Breast epithelium (tissue), 4 donors: ENCODE results near the gene ART3. TPM values are rescaled to one million over a fixed set of nuclear protein-coding genes. Genes with fewer than 3 reads are reported as not detected.

Experiments
- DNase-seq, 2 donors: peaks; one replicate each; pipeline ENCODE4 v3.0.0-alpha.2; 2019; ENCODE audit warnings: low spot score in 2 of 2
- H3K27ac ChIP-seq, 2 donors: fragments of 200-600 bp; sonication (generic) in 1 of 2; one replicate each; pipeline ENCODE4 v1.5.1; 2016 to 2019; ENCODE audit warnings: mild to moderate bottlenecking in 1 of 2
- H3K27me3 ChIP-seq, 2 donors: fragments of 200-600 bp; sonication (generic) in 1 of 2; one replicate each; pipeline versions ENCODE4 v1.5.1 to v1.6.0; 2017 to 2019; ENCODE audit warnings: control low read depth in 1 of 2, mild to moderate bottlenecking in 1 of 2
- H3K36me3 ChIP-seq: fragments of 200-600 bp; one replicate; pipeline ENCODE4 v1.5.1; 2019
- H3K4me1 ChIP-seq, 2 donors: fragments of 200-600 bp; sonication (generic); one replicate each; pipeline ENCODE4 v1.5.1; 2016 to 2019; ENCODE audit warnings: control low read depth in 1 of 2
- H3K4me3 ChIP-seq, 3 donors: fragments of 200-600 bp; sonication (generic); 1 replicate in 2 of 3; 2 replicates in 1 of 3; pipeline ENCODE4 v1.5.1; 2016 to 2019; ENCODE audit warnings: mild to moderate bottlenecking in 3 of 3, moderate library complexity in 2 of 3
- H3K9me3 ChIP-seq, 2 donors: fragments of 200-600 bp; sonication (generic) in 1 of 2; one replicate each; pipeline ENCODE4 v1.5.1; 2016 to 2019; ENCODE audit warnings: control low read depth in 1 of 2
- CTCF ChIP-seq, 3 donors: fragments of 450-650 bp; IDR thresholded peaks; one replicate each; pipeline ENCODE4 v1.5.1; 2016 to 2017; ENCODE audit warnings: antibody characterized with exemption in 3 of 3, mild to moderate bottlenecking in 3 of 3, moderate library complexity in 3 of 3
- POLR2A ChIP-seq: fragments of 450-650 bp; IDR thresholded peaks from one replicate; pipeline ENCODE4 v1.6.1; 2016; ENCODE audit warnings: antibody characterized with exemption, mild to moderate bottlenecking, moderate library complexity
- POLR2AphosphoS5 ChIP-seq, 3 donors: sonication (generic); formaldehyde crosslinking; IDR thresholded peaks; one replicate each; pipeline ENCODE4 v1.6.1; 2017; ENCODE audit warnings: antibody characterized with exemption in 3 of 3
- intact Hi-C: fragments of 100-400 bp; cut with DNase I; formaldehyde crosslinking; loops from one replicate; pipeline ENCODE4 v1.15.1; 2023; ENCODE audit warnings: low total_unique reads
- total RNA-seq, 3 donors: library from RNA; depleted of rRNA; stranded (reverse); fragments of >200 nt; gene quantifications; one replicate each; pipeline ENCODE4 v1.1.0, GENCODE V29; 2016

Gene ART3, protein sequence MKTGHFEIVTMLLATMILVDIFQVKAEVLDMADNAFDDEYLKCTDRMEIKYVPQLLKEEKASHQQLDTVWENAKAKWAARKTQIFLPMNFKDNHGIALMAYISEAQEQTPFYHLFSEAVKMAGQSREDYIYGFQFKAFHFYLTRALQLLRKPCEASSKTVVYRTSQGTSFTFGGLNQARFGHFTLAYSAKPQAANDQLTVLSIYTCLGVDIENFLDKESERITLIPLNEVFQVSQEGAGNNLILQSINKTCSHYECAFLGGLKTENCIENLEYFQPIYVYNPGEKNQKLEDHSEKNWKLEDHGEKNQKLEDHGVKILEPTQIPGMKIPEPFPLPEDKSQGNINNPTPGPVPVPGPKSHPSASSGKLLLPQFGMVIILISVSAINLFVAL
- not detected for total RNA-seq

DNA sequence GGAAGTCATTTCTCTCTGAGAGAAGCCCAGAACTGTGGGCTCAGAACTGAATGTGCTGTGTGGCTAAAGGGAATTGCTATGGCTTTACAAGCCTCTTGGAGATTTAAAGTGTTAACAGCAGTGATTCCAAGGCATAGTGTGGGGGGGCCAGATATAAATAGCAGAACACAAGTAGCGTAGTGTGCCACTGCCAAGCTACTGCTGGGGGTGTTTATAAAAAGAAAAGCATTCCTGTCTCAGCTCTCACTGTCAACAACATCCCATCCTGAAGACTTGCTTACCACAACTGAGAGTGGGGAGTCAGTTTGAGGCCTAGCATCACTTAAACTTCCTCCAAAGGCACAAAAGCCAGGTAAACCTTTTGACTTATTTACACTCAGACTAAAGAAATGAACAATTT lies at the start of gene ART3:
Gene ART3 (plus strand): TSS at position 242 of the 400 bp plus-strand sequence. CDS start 1,181 bp downstream, outside the sequence.
- intact Hi-C loops: no loop called here
- no peak for DNase-seq
- TF ChIP-seq POLR2AphosphoS5 (IDR thresholded peaks at IDR 0.05) (no peak), CTCF (IDR thresholded peaks at IDR 0.05) (no peak), POLR2A (no peak)
- Histone ChIP-seq H3K27ac (no peak within 1 kb of the TSS), H3K4me1 (no peaks in the 10 kb centered on the region), H3K4me3 (no peak within 1 kb of the TSS), H3K36me3 (no peaks in the 10 kb centered on the region), H3K9me3 (no peaks in the 10 kb centered on the region), H3K27me3 (no peaks in the 10 kb centered on the region)

DNA sequence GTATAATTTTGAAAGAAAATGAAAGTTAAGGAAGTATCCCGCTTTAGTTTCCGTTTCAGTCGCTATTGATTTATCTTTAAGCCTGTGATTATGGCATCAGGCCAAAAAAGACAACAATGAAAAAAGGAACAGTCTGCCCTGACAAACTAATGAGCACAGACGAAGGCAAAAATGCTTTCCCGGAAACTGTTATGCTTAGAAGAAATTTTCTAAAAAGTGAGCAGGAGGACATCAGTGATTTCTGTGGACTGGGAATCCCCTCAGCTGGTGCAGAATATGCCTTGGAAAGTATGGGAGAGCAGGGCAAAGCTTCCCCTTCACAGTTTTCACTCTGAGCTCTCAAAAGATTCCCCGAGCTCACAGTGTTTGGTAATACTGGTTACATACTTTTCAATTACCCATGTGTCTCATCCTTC lies 46.2 kb upstream of the ART3 start:
- no peak overlapping the region for H3K27ac ChIP-seq

DNA sequence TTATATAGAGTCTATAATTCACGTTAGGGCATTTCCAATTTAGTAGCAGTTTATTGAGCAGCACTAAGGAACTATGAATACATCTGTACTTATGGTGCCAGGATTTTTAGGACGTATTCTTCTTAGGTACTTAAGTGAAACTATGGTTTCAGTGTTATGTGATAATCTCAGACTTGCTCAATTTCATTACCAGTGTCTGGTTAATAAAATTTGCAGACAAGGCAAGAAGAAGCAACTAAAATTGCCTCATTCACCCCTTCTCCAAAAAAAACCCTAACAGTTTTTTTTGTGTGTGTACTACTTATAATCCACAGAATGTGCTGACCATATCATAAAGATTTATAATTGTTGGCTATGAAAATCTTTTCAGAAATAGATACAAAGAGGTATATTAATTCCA lies 45.2 kb upstream of the ART3 start:
- H3K4me3 ChIP-seq: no peak overlapping the region
- H3K9me3 ChIP-seq: no peaks in the 10 kb centered on the region
- H3K4me1 ChIP-seq: no peaks in the 10 kb centered on the region
- no peaks in the 10 kb centered on the region for H3K27me3 ChIP-seq
- DNase-seq: no peak
- no peaks in the 10 kb centered on the region for H3K36me3 ChIP-seq
- intact Hi-C loops: no loop called here
- no peak overlapping the region for H3K27ac ChIP-seq
- TF ChIP-seq POLR2AphosphoS5 (IDR thresholded peaks at IDR 0.05) (no peak), CTCF (IDR thresholded peaks at IDR 0.05) (no peak), POLR2A (no peak)

More for the DNA sequence above, 46.2 kb upstream of the ART3 start:
- H3K4me1 ChIP-seq: no peaks in the 10 kb centered on the region
- no peaks in the 10 kb centered on the region for H3K36me3 ChIP-seq
- peak overlapping the region; percentile 26 to 59 (median 37) for H3K4me3 ChIP-seq
- TF ChIP-seq POLR2AphosphoS5 (IDR thresholded peaks at IDR 0.05): no peak
- TF ChIP-seq POLR2A: no peak
- TF ChIP-seq CTCF (IDR thresholded peaks at IDR 0.05): no peak
- intact Hi-C loops: no loop called here
- no peaks in the 10 kb centered on the region for H3K9me3 ChIP-seq
- no peaks in the 10 kb centered on the region for H3K27me3 ChIP-seq
- no peak for DNase-seq

GRCh38 chr4:76035141-76035540 lies 39.4 kb upstream of the ART3 start:
- intact Hi-C loops: no loop called here
- TF ChIP-seq POLR2AphosphoS5 (IDR thresholded peaks at IDR 0.05) (no peak), CTCF (IDR thresholded peaks at IDR 0.05) (no peak), POLR2A (no peak)
- Histone ChIP-seq H3K27ac (no peak overlapping the region), H3K36me3 (no peaks in the 10 kb centered on the region), H3K4me1 (no peaks in the 10 kb centered on the region), H3K9me3 (no peaks in the 10 kb centered on the region), H3K27me3 (no peaks in the 10 kb centered on the region), H3K4me3 (no peak overlapping the region)
- no peak for DNase-seq

GRCh38 chr4:76035799-76036380 lies 38.6 kb upstream of the ART3 start, which contains the start of gene CXCL11:
TSS of gene CXCL11 (minus strand) at chr4:76036070. CDS start at chr4:76035987, 83 bp downstream.
- Histone ChIP-seq H3K27me3 (no peaks in the 10 kb centered on the region), H3K9me3 (no peaks in the 10 kb centered on the region), H3K36me3 (no peaks in the 10 kb centered on the region), H3K4me3 (no peak within 1 kb of the TSS), H3K4me1 (no peaks in the 10 kb centered on the region), H3K27ac (no peak within 1 kb of the TSS)
- intact Hi-C loops: no loop called here
- no peak for DNase-seq
- TF ChIP-seq POLR2AphosphoS5 (IDR thresholded peaks at IDR 0.05) (no peak), CTCF (IDR thresholded peaks at IDR 0.05) (no peak), POLR2A (no peak)
